Motor neuron (in vitro differentiated cells): ENCODE measurements around the gene GJC2. TPM values are rescaled to one million over a fixed set of nuclear protein-coding genes. Genes with fewer than 3 reads are reported as not detected.

Experiments used
- ATAC-seq, 8 experiments: fragments of 200-7000 bp; cut with Tn5 transposase; replicated peaks in 6 of 8; 2 replicates each; pipeline ENCODE4 v1.8.0; 2021; ENCODE audit warnings: mild to moderate bottlenecking in 8 of 8, moderate library complexity in 8 of 8
- H3K27ac ChIP-seq, 2 donors: fragments of 250-450 bp; sonication (Bioruptor Pico); 2 replicates each; pipeline ENCODE4 v1.9.0; 2021; ENCODE audit warnings: antibody characterized with exemption in 2 of 2, mild to moderate bottlenecking in 2 of 2, moderate library complexity in 1 of 2
- H3K4me1 ChIP-seq, 2 donors: fragments of 250-450 bp; sonication (Bioruptor Pico); replicated peaks in 1 of 2; 2 replicates each; pipeline ENCODE4 v1.6.1; 2021; ENCODE audit warnings: antibody characterized with exemption in 2 of 2, mild to moderate bottlenecking in 2 of 2, moderate library complexity in 1 of 2
- H3K4me3 ChIP-seq, 5 donors: fragments of 250-450 bp; sonication (Bioruptor Pico); 2 replicates each; pipeline ENCODE4 v1.9.0; 2021; ENCODE audit warnings: antibody characterized with exemption in 5 of 5, mild to moderate bottlenecking in 5 of 5, moderate library complexity in 4 of 5
- WGBS, 10 experiments: fragments of 450-650 bp; shearing (Covaris generic); methylation state at CpG; one replicate each; pipeline ENCODE4 v1.0.0; 2022; 5-methylcytosine and 5-hydroxymethylcytosine counted together
- in situ Hi-C, 9 experiments: fragments of 400-800 bp; cut with MboI; loops; one replicate each; pipeline ENCODE4 v1.15.0; 2021; ENCODE audit warnings: low sequenced_read_pairs in 9 of 9, low pct_unique_long_range_greater_than_20kb in 2 of 9; ENCODE audit not compliant: unreplicated experiment in 9 of 9
- total RNA-seq, 8 experiments: library from RNA; unstranded; fragments of 300-600 nt; gene quantifications; 2 replicates each; pipeline versions ENCODE4 v1.2.3 to v1.2.4, GENCODE V29; 2022

The GJC2 gene
- total RNA-seq, 8 experiments from 2014 or later, result 0.71 to 1.6 (median 0.86) TPM

GRCh38 chr1:228120857-228121489 is 28.8 kb upstream of the GJC2 start:
- no peaks in the 10 kb centered on the region for H3K4me1 ChIP-seq
- WGBS, 10 experiments, result 23 to 84% (median 61%) methylated on average over 2 to 5 of the region's 5 CpGs
- no peak overlapping the region for H3K4me3 ChIP-seq
- H3K27ac ChIP-seq, result no peak overlapping the region
- peak in 3 of 8 experiments; percentile 68 to 92 (median 91) for ATAC-seq
- in situ Hi-C loops, result no loop called here

GRCh38 chr1:228122921-228123441 is 26.7 kb upstream of the GJC2 start:
- Histone ChIP-seq H3K4me3 (no peak overlapping the region), H3K27ac (no peak overlapping the region), H3K4me1 (no peaks in the 10 kb centered on the region)
- ATAC-seq, result no peak
- WGBS, 10 experiments, result 0 to 50% (median 24%) methylated on average over 1 of the region's 1 CpG; no CpG with 5 or more reads in 4 of the 10 experiments
- in situ Hi-C loops, result no loop called here

- in situ Hi-C loops, result no loop called here
- no peak for ATAC-seq
- H3K4me1 ChIP-seq, result no peaks in the 10 kb centered on the region
- WGBS, 10 experiments, result 0 to 40% (median 29%) methylated on average over 2 of the region's 2 CpGs; no CpG with 5 or more reads in 2 of the 10 experiments
- no peak overlapping the region for H3K4me3 ChIP-seq
- H3K27ac ChIP-seq, result no peak overlapping the region
Measured at GRCh38 chr1:228123505-228123904, 26.2 kb upstream of the GJC2 start.

DNA sequence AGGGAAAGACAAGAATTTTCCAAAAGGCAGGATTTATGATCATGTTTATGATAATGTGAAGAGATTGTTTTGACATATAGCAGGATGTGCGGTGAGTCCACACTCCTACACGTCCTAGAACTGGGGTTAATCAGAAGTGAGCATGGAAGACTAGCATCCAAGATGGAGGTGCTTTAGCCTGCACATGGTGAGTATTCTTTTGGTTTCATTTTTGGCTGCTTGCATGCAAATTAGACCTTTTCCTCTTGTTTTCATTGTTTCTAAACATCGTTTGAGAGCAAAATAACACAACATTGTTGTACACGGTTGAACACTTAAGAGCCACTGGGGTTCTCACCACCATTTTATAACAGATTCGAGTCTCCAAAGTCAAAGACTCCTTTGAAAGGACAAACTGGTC is 24.5 kb upstream of the GJC2 start:
- 32 to 92% (median 66%) methylated on average over 1 to 5 of the region's 5 CpGs for WGBS, 10 experiments
- in situ Hi-C loops, result no loop called here
- no peak overlapping the region for H3K4me3 ChIP-seq
- no peak for ATAC-seq
- H3K4me1 ChIP-seq, result no peaks in the 10 kb centered on the region
- no peak overlapping the region for H3K27ac ChIP-seq

DNA sequence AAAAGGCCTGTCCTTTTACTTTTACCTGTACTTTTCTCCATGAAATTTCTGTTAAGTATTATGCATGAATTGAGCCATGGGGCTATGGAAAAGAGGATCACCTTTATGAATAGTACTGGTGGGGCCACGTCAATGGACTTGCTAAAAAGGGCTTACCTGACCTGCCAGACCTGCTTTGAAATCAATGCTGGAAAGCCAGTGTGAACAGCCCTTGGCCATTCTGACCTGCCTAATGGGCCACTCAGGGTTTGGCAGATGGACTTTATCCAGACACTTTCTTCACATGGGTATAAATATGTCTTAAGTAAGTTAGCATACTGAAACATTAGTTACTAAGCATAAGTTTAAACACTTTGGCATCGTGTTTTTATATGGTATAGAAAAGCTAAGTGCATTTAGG is 18.0 kb upstream of the GJC2 start:
- WGBS, 10 experiments, result 20 to 89% (median 74%) methylated on average over 1 to 2 of the region's 2 CpGs
- no peak for ATAC-seq
- no peak overlapping the region for H3K27ac ChIP-seq
- in situ Hi-C loops, result no loop called here
- H3K4me3 ChIP-seq, result no peak overlapping the region
- no peaks in the 10 kb centered on the region for H3K4me1 ChIP-seq

GRCh38 chr1:228134591-228134990 is 15.1 kb upstream of the GJC2 start:
- Histone ChIP-seq H3K4me3 (no peak overlapping the region), H3K27ac (no peak overlapping the region), H3K4me1 (no peaks in the 10 kb centered on the region)
- ATAC-seq, result no peak
- WGBS, 10 experiments, result 40 to 81% (median 67%) methylated on average over 3 to 10 of the region's 12 CpGs; no CpG with 5 or more reads in 3 of the 10 experiments
- in situ Hi-C loops, result no loop called here

DNA sequence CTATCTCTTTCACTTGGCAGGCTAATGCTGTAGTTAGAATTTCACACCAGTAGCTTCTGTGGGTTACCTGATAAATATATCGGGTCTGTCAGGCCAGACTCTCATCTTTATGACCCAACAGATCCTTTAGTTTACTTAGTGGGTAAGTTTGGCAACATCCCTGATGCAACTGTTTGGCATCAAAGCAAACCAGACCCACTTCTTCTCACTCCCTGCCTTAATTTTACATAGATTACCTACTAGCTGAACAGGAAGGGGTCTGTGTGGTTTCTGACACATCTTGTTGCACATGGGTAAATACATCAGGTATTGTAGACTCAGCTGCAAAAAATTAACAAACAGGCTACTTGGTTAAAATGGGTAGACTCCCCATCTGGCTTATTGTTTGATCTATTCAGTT is 12.8 kb upstream of the GJC2 start:
- no peak overlapping the region for H3K27ac ChIP-seq
- H3K4me1 ChIP-seq, result peaks cover 7 to 8% of the 10 kb centered on the region in 2 donors
- in situ Hi-C loops, result no loop called here
- H3K4me3 ChIP-seq, result no peak overlapping the region
- WGBS, 10 experiments, result 0 to 40% (median 8%) methylated on average over 1 of the region's 1 CpG; no CpG with 5 or more reads in 1 of the 10 experiments
- ATAC-seq, result no peak

DNA sequence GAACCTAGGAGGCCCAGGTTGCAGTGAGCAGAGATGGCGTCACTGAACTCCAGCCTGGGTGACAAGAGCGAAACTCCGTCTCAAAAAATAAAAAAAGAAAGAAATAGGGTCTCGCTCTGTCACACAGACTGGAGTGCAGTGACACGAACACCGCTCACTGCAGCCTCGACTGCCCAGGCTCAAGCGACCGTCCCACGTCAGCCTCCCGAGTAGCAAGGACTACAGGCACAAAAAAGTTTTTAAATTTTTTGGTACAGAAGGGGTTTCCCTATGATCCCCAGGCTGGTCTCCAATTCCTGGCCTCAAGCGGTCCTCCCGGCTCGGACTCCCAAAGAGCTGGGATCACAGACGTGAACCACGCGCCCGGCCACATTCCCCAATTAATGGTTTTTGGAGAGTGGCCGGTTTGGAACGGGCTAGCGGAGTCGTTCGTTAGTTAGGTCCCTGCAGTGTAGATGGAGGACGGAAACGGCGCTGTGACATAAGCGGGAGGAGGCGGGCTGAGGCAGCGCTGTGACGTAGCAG is 10.3 kb upstream of the GJC2 start:
- in situ Hi-C loops, result no loop called here
- WGBS, 10 experiments, result 0 to 61% (median 16%) methylated on average over 1 to 15 of the region's 30 CpGs; no CpG with 5 or more reads in 4 of the 10 experiments
- Histone ChIP-seq H3K4me3 (peak overlapping the region; percentile 76 to 93 (median 82)), H3K4me1 (peaks cover 25 to 26% of the 10 kb centered on the region in 2 donors), H3K27ac (peak overlapping the region; percentile 65 to 82)
- ATAC-seq, result no peak

DNA sequence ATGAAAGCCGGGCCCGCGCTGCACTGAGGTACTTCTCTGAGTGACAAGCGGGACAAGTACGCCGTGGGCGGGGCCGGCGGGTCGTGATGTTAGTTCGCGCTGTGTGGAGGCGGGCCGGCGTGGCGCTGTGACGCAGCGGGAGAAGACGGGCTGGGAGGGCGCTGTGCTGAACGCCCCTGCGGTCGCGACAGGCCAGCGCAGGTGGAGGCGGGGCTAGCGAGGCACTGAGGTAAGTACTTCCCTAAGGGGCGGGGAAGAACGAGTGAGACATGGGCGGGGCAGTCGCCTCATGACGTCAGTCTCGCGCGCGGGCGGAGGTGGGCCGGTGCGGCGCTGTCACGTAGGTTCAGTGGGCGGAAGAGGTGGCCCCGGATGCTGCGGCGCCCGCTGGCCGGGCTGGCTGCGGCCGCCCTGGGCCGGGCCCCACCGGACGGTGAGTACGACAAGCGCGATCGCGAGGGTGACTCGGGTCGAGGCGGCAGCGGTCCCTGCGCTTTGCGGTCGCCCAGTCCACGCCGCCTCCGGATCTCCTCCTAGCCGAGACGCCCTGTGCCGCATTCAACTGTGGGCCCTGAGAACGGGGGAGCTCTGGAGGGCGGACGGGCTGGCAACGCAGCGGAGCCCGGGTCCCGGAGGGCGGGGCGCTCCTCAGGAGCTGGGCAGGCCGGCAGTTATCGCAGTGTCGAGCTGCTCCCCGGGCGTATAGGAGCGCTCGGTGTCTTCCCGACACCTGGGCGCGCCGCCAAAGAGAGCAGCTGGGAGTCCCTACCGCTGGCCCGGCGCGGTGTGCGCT is 9.6 kb upstream of the GJC2 start, which contains the start of gene GUK1:
Gene GUK1, plus strand, starts transcription at position 349 of the 793 bp plus-strand sequence. Its CDS starts 24 bp downstream, at position 373.
- Histone ChIP-seq H3K4me1 (peaks cover 25 to 26% of the 10 kb centered on the region in 2 donors), H3K4me3 (peak within 1 kb of the TSS; percentile 76 to 93 (median 82)), H3K27ac (peak within 1 kb of the TSS; percentile 85 to 95)
- peak; percentile 75 to 91 (median 90) for ATAC-seq
- in situ Hi-C loops, result no loop called here
- 0 to 2% (median 0%) methylated on average over 3 to 19 of the region's 95 CpGs; no CpG with 5 or more reads in 4 of the 10 experiments for WGBS, 10 experiments

DNA sequence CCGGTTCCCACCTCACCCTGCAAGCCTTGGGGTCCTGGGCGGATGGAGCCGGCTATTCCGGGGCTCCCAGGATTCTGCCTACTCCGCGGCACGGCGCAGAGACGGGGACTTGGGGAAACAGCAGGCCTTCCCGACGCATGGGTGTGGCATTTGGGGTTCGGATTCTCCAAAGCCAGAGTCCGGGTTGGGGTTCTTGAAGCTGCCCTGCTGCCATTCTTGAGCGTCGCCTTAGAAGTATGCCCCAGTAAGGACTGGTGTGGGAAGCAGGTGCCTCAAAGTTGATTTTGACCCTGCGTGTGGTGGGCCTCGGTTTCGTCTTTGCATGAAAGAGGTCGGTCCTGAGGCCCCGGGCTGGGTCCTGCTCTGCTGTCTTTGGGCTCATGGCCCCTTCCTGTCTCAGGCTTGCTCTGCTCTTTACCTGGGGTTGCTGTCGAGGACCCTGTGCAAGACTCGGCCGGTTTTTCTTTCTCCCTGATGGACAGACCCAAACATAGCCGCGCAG is 9.0 kb upstream of the GJC2 start:
- in situ Hi-C loops, result no loop called here
- 1 to 15% (median 8%) methylated on average over 2 to 14 of the region's 25 CpGs; no CpG with 5 or more reads in 3 of the 10 experiments for WGBS, 10 experiments
- no peak for ATAC-seq
- Histone ChIP-seq H3K27ac (peak overlapping the region; percentile 85 to 95), H3K4me1 (peaks cover 25 to 26% of the 10 kb centered on the region in 2 donors), H3K4me3 (peak overlapping the region; percentile 76 to 93 (median 82))

- Histone ChIP-seq H3K27ac (peak overlapping the region in 1 of 2 donors; percentile 95), H3K4me3 (peak overlapping the region; percentile 76 to 93 (median 82)), H3K4me1 (peaks cover 25 to 26% of the 10 kb centered on the region in 2 donors)
- 5 to 68% (median 40%) methylated on average over 1 to 26 of the region's 27 CpGs; no CpG with 5 or more reads in 2 of the 10 experiments for WGBS, 10 experiments
- in situ Hi-C loops, result no loop called here
- ATAC-seq, result peak in 3 of 8 experiments; percentile 0 to 3 (median 1)
Measured at GRCh38 chr1:228141226-228142044, 8.3 kb upstream of the GJC2 start.

- Histone ChIP-seq H3K4me1 (peaks cover 25 to 26% of the 10 kb centered on the region in 2 donors), H3K4me3 (peak overlapping the region; percentile 76 to 93 (median 82)), H3K27ac (no peak overlapping the region)
- in situ Hi-C loops, result no loop called here
- ATAC-seq, result no peak
- 90 to 100% (median 94%) methylated on average over 2 to 8 of the region's 16 CpGs; no CpG with 5 or more reads in 6 of the 10 experiments for WGBS, 10 experiments
Measured at GRCh38 chr1:228142155-228142691, 7.5 kb upstream of the GJC2 start.
